VCaP (cell line): Measurements from ENCODE around the gene SHKBP1.
A peak's percentile ranks its signal among the peaks of the same experiment; 100 is the strongest.

ENCODE experiments used
- H3K27ac ChIP-seq: fragments of 450-650 bp; 2 replicates; pipeline ENCODE4 v1.5.1; 2017
- TF ChIP-seq, protein P1 (sequence below): fragments of 450-650 bp; conservative IDR thresholded peaks from 2 replicates; pipeline ENCODE4 v1.5.1; 2017; ENCODE audit warnings: mild to moderate bottlenecking, moderate library complexity

The SHKBP1 gene, protein sequence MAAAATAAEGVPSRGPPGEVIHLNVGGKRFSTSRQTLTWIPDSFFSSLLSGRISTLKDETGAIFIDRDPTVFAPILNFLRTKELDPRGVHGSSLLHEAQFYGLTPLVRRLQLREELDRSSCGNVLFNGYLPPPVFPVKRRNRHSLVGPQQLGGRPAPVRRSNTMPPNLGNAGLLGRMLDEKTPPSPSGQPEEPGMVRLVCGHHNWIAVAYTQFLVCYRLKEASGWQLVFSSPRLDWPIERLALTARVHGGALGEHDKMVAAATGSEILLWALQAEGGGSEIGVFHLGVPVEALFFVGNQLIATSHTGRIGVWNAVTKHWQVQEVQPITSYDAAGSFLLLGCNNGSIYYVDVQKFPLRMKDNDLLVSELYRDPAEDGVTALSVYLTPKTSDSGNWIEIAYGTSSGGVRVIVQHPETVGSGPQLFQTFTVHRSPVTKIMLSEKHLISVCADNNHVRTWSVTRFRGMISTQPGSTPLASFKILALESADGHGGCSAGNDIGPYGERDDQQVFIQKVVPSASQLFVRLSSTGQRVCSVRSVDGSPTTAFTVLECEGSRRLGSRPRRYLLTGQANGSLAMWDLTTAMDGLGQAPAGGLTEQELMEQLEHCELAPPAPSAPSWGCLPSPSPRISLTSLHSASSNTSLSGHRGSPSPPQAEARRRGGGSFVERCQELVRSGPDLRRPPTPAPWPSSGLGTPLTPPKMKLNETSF

DNA sequence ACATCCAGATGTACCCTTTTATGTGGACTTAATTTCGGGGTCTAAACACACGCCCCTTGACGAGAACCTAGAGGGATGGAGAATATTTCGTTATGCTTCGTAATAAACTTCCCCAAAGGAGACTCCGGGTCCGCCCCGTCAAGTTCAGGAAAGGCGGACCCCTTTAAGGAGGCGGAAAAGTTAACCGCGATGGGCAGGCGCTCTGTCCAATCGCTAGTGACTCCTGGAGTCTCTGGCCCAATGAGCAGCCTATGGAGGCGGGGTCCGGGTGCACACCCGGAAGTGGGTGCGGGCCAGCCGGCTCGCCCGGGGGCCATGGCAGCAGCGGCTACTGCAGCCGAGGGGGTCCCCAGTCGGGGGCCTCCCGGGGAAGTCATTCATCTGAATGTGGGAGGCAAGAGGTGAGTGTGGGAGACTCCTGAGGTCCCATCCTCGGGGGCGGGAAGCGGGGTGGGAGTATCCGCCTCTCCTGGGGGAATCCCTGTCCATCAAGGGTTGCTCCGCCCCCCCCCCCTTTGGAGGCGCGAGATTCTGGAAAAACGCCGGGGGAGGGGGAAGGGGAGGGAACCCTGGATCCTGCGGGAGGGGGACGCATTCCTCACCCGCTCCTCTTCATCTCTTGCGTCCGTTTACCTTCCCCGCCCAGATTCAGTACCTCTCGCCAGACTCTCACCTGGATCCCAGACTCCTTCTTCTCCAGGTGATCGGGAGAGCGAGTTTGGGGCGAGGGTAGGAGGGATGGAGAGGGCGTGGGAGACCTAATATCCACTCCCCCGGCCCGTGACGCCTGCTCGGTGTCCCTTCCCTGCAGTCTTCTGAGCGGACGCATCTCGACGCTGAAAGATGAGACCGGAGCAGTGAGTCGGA is at the start of gene SHKBP1:
Gene SHKBP1 (plus strand): TSS at position 289 of the 867 bp plus-strand sequence. CDS start 27 bp downstream, at position 316.
- TF ChIP-seq, protein P1, sequence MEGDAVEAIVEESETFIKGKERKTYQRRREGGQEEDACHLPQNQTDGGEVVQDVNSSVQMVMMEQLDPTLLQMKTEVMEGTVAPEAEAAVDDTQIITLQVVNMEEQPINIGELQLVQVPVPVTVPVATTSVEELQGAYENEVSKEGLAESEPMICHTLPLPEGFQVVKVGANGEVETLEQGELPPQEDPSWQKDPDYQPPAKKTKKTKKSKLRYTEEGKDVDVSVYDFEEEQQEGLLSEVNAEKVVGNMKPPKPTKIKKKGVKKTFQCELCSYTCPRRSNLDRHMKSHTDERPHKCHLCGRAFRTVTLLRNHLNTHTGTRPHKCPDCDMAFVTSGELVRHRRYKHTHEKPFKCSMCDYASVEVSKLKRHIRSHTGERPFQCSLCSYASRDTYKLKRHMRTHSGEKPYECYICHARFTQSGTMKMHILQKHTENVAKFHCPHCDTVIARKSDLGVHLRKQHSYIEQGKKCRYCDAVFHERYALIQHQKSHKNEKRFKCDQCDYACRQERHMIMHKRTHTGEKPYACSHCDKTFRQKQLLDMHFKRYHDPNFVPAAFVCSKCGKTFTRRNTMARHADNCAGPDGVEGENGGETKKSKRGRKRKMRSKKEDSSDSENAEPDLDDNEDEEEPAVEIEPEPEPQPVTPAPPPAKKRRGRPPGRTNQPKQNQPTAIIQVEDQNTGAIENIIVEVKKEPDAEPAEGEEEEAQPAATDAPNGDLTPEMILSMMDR = no peak
- peak within 1 kb of the TSS; percentile 60; the same call in 1 of the 2 replicates for H3K27ac ChIP-seq

DNA sequence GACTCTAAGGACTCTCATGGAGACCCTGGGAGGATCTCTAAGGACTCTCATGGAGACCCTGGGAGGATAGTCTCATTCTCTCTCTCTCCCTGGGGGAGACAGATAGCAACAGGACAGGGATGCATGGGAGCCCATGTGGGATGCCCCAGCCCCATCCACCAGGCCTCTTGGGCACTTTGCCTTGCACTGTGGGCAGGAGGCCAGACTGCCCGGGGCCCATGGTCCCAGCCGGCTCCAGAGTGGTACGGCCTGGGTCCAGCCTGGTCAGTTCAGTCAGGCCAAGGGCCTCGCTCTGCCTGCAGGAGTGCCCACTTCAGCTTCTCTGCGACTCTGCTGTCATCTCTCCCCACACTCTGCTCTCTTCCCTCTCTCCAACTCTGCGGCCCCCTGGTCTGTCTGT is 48.6 kb upstream of the SHKBP1 start:
- peak overlapping the region; percentile 91; the same call in 1 of the 2 replicates for H3K27ac ChIP-seq

DNA sequence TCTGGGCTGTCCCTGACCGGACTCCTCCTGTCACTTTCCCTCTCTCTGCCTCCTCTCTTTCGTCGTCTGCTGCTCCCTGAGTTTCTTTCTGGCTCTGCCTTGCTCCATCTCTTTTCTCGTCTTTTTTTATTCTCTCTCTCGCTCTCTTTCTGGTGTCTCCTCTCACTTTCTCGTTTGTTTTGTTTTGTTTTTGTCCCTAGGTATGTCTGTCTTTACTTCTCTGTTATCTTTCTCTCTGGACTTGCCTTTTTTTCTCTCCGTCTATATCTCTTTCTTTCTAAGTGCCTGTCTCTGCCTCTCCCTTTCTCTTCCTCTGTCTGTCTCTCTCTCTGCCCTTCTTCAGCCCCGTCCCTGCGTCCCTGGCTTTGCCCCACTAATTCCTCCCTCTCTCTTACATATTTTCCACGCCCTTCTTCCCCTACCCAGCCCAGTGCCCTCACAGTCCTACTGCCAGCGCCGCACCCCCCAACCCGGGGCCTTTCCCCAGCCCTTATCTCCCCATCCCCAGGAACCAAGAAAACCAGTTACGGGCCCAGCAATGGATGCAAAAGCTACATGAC is 48.1 kb upstream of the SHKBP1 start:
- TF ChIP-seq, protein P1 = no peak
- peak overlapping the region; percentile 91 for H3K27ac ChIP-seq

More for the DNA sequence above, 48.6 kb upstream of the SHKBP1 start:
- TF ChIP-seq, protein P1 = no peak

DNA sequence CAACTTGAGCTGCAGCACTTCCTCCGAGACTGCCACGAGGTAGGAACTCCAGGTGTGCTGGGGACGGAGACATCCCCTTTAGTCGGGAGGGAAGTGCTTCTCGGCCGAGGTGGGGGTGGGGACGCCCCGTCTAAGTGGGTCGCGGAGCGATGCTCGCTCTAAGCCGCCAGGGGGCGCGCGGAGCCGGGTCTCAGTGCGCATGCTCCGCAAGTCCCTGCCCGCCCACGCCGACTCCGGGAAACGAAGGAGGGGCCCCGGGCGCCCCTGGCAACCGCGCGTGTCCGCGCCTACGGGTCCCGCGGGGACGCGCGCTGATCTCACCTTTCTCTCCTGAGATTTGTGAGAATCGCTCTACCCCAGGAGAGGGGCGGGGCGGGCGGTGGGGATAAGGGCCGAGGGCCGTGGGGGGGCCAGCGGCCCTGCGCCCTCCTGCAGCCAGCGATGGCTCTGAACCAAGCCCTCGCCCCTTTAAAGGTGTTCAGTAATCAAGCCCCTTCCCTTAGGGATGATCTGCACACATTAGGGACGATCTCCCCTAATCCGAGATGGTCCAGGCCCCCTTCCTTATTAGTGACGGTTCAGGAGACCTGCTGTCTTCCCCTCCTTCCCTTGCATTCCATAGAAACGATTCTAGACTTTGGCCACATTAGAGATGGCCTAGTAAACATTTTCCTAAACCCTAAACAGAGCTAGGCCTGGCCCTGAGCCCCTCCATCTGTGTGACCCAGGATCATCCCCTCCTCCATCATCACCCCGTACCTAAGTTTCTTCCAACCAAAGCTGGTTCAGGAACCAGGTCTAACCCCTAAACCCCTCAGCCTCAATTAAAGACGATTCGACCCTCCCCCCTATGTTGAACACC is 47.3 kb upstream of the SHKBP1 start:
- peak overlapping the region; percentile 91 for H3K27ac ChIP-seq
- TF ChIP-seq, protein P1 = peak; percentile 98

DNA sequence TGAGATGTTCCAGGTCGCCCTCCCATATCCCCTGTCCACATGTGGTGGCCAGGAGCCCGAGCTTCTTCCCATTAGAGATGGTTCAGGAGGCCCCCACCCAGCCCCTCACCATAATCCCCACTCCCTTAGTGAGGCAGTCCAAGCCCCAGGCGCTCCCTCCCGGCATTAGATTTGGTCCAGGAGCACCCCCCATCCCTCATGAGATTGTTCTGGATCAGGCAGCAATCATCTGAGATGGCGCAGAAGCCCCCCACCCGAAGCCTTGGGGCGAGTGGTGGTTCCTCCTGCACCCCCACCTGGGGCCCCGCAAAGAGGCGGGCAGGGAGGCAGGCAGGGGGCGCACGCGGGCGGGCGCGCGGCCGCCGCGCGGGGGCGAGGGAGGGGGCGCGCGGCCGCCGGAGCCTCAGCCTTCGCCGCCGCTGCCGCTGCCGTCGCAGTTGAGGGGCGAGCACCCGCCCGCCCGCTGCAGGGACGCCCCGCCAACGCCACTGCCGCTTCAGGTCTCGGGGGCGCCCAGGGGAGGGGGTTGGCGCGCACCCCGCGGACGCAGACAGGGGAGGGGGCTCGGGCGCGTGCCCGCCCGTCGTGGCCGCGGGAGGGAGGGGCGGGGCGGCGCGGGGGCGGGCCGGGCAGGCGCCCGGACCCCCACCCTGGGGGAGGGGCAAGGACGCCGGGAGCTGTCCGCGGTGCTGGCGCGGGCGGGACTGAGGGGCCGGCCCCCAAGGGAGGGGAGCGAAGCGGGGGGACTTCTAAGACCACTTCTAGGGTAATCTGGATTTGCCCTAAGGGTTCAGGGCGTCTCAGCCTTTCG is 46.4 kb upstream of the SHKBP1 start:
- TF ChIP-seq, protein P1 = peak; percentile 87
- H3K27ac ChIP-seq = peak overlapping the region; percentile 91

DNA sequence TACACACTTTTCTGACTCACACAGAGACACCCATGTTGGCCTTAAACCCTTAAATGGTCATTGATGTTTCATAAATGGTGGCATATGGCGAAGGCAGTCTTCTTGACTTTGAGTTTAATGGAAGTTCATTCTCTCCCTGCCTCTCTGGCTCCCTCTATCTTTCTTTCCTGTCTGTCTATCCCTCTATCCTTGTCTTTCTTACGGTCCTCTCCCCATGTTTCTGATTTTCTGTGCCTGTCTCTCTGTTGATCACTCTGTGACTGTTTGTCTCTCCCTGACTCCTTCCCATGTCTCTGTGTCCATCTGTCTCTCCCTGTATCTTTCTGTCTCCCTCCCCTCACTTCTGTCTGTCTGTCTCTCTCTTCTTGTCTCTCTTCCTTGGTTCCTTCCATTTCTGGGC is 43.2 kb upstream of the SHKBP1 start:
- TF ChIP-seq, protein P1 = peak; percentile 14; the same call in 1 of the 2 replicates
- H3K27ac ChIP-seq = peak overlapping the region; percentile 91; the same call in 1 of the 2 replicates
